ENCODE measurements around the gene ZFP91.

DNA sequence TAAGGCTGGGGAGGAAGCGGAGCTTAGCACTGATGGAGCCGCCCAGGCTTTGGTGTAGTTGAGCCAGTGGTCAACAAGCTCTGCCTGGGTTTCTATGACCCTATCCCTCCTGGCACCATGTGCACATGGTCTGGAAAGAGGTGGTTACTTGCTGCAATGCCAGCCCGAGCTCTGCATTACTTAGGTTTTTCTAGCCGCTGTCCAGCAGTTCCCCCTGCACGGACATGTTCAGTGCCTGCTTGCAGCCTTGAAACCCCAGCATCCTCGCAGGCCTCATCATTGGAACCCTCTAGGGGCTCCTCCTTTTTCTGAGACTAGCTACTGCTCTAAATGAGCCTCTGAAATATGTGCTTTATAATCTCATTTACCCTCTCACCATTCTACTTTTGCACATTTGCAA is 60.2 kb downstream of the ZFP91 start:
- TF ChIP-seq, protein P1, sequence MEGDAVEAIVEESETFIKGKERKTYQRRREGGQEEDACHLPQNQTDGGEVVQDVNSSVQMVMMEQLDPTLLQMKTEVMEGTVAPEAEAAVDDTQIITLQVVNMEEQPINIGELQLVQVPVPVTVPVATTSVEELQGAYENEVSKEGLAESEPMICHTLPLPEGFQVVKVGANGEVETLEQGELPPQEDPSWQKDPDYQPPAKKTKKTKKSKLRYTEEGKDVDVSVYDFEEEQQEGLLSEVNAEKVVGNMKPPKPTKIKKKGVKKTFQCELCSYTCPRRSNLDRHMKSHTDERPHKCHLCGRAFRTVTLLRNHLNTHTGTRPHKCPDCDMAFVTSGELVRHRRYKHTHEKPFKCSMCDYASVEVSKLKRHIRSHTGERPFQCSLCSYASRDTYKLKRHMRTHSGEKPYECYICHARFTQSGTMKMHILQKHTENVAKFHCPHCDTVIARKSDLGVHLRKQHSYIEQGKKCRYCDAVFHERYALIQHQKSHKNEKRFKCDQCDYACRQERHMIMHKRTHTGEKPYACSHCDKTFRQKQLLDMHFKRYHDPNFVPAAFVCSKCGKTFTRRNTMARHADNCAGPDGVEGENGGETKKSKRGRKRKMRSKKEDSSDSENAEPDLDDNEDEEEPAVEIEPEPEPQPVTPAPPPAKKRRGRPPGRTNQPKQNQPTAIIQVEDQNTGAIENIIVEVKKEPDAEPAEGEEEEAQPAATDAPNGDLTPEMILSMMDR (IDR thresholded peaks at IDR 0.05), result no peak
- no peak for TF ChIP-seq POLR2A (IDR thresholded peaks at IDR 0.05)
